NB4 (cell line): ENCODE data around the gene CHCHD1.

Experiments used
- CTCF ChIP-seq: IDR thresholded peaks from one replicate; pipeline ENCODE4 v1.5.1; 2012; ENCODE audit warnings: low read depth, low read length
- MAX ChIP-seq: IDR thresholded peaks from 2 replicates; pipeline ENCODE4 v1.6.1; 2011; ENCODE audit warnings: low read depth, low read length
- POLR2A ChIP-seq: IDR thresholded peaks from 2 replicates; pipeline ENCODE4 v1.6.1; 2011; ENCODE audit warnings: mild to moderate bottlenecking; ENCODE audit not compliant: insufficient read length; ENCODE audit errors: extremely low read depth

- TF ChIP-seq CTCF (no peak), POLR2A (no peak), MAX (no peak)
Observed at GRCh38 chr10:73790886-73791625, 9.2 kb downstream of the CHCHD1 start.
